Parathyroid adenoma (tissue), 2 donors: ENCODE results near the gene ETV3.

Experiments
- H2AFZ ChIP-seq: fragments of 300-600 bp; sonication (generic); one replicate; pipeline ENCODE4 v1.7.0; 2017; ENCODE audit warnings: antibody characterized with exemption, mild to moderate bottlenecking
- H3K27ac ChIP-seq: fragments of 300-600 bp; sonication (generic); one replicate; pipeline ENCODE4 v1.7.0; 2017
- H3K27me3 ChIP-seq: fragments of 300-600 bp; sonication (generic); one replicate; pipeline ENCODE4 v1.7.0; 2017; ENCODE audit warnings: low read length; ENCODE audit not compliant: control insufficient read depth, insufficient read depth
- H3K36me3 ChIP-seq: fragments of 300-600 bp; sonication (generic); one replicate; pipeline ENCODE4 v1.7.0; 2017; ENCODE audit warnings: low read length; ENCODE audit not compliant: control insufficient read depth, insufficient read depth
- H3K4me1 ChIP-seq: fragments of 300-600 bp; sonication (generic); one replicate; pipeline ENCODE4 v1.7.0; 2017; ENCODE audit warnings: control low read depth
- H3K4me2 ChIP-seq: fragments of 300-600 bp; sonication (generic); one replicate; pipeline ENCODE4 v1.7.0; 2017; ENCODE audit warnings: low read length
- H3K4me3 ChIP-seq: fragments of 300-600 bp; sonication (generic); one replicate; pipeline ENCODE4 v1.7.0; 2017; ENCODE audit warnings: low read depth, low read length
- H3K79me2 ChIP-seq: fragments of 300-600 bp; sonication (generic); one replicate; pipeline ENCODE4 v1.7.0; 2017; ENCODE audit warnings: control low read depth
- H3K9ac ChIP-seq: fragments of 300-600 bp; sonication (generic); one replicate; pipeline ENCODE4 v1.7.0; 2017; ENCODE audit warnings: mild to moderate bottlenecking
- H3K9me3 ChIP-seq: fragments of 300-600 bp; sonication (generic); one replicate; pipeline ENCODE4 v1.7.0; 2017; ENCODE audit warnings: low read length; ENCODE audit not compliant: control insufficient read depth
- CTCF ChIP-seq: fragments of 300-600 bp; sonication (generic); IDR thresholded peaks from one replicate; pipeline ENCODE4 v1.7.0; 2017; ENCODE audit warnings: antibody characterized with exemption, mild to moderate bottlenecking
- donor health status: primary hyperparathyroidism.

The ETV3 gene

GRCh38 chr1:157106813-157107189 is 31.4 kb downstream of the ETV3 start:
- TF ChIP-seq CTCF, result no peak
- Histone ChIP-seq H3K27me3 (no peaks in the 10 kb centered on the region), H3K36me3 (no peaks in the 10 kb centered on the region), H3K79me2 (no peaks in the 10 kb centered on the region), H3K9ac (no peak overlapping the region), H2AFZ (no peak overlapping the region), H3K9me3 (no peaks in the 10 kb centered on the region), H3K4me3 (no peak overlapping the region), H3K27ac (no peak overlapping the region), H3K4me1 (no peaks in the 10 kb centered on the region), H3K4me2 (no peak overlapping the region)

- H3K4me2 ChIP-seq, result no peak overlapping the region
- H3K4me1 ChIP-seq, result no peaks in the 10 kb centered on the region
- H3K9me3 ChIP-seq, result no peaks in the 10 kb centered on the region
- no peak overlapping the region for H3K9ac ChIP-seq
- H2AFZ ChIP-seq, result no peak overlapping the region
- no peak overlapping the region for H3K27ac ChIP-seq
- no peak for TF ChIP-seq CTCF
- no peak overlapping the region for H3K4me3 ChIP-seq
- H3K79me2 ChIP-seq, result no peaks in the 10 kb centered on the region
- no peaks in the 10 kb centered on the region for H3K27me3 ChIP-seq
- no peaks in the 10 kb centered on the region for H3K36me3 ChIP-seq
These were observed 32.0 kb downstream of the ETV3 start for GRCh38 chr1:157105988-157106812.

GRCh38 chr1:157105298-157105987 is 32.8 kb downstream of the ETV3 start:
- H3K4me3 ChIP-seq, result no peak overlapping the region
- H3K4me2 ChIP-seq, result no peak overlapping the region
- H3K27me3 ChIP-seq, result no peaks in the 10 kb centered on the region
- H2AFZ ChIP-seq, result no peak overlapping the region
- no peaks in the 10 kb centered on the region for H3K79me2 ChIP-seq
- no peaks in the 10 kb centered on the region for H3K36me3 ChIP-seq
- no peak overlapping the region for H3K27ac ChIP-seq
- TF ChIP-seq CTCF, result no peak
- no peaks in the 10 kb centered on the region for H3K4me1 ChIP-seq
- no peaks in the 10 kb centered on the region for H3K9me3 ChIP-seq
- H3K9ac ChIP-seq, result no peak overlapping the region

- Histone ChIP-seq H3K4me1 (no peaks in the 10 kb centered on the region), H3K4me3 (no peak overlapping the region), H3K9ac (no peak overlapping the region), H3K36me3 (no peaks in the 10 kb centered on the region), H3K27ac (no peak overlapping the region), H3K27me3 (no peaks in the 10 kb centered on the region), H3K79me2 (no peaks in the 10 kb centered on the region), H2AFZ (no peak overlapping the region), H3K9me3 (no peaks in the 10 kb centered on the region), H3K4me2 (no peak overlapping the region)
- TF ChIP-seq CTCF, result no peak
These were observed 33.4 kb downstream of the ETV3 start for GRCh38 chr1:157104598-157105293.
